Keratinocyte (primary cell): Measurements from ENCODE around the gene DPM2. TPM values are rescaled to one million over a fixed set of nuclear protein-coding genes. Genes with fewer than 3 reads are reported as not detected.

Experiments used
- DNase-seq: peaks from one replicate; pipeline ENCODE4 v3.0.0-alpha.2; 2011; ENCODE audit warnings: low read depth, missing footprints, low spot score
- FAIRE-seq: peaks from 2 replicates; lab custom pipeline; 2011; peaks lifted over from hg19 to GRCh38; lab: Jason Lieb, UNC
- H2AFZ ChIP-seq: 2 replicates; pipeline ENCODE4 v1.6.0; 2012; ENCODE audit warnings: low read length, control low read depth, inconsistent platforms; ENCODE audit not compliant: control insufficient read depth
- H3K27ac ChIP-seq: 2 replicates; pipeline ENCODE4 v1.5.1; 2011; ENCODE audit warnings: low read length; ENCODE audit not compliant: control insufficient read depth, insufficient read depth
- H3K27me3 ChIP-seq: 3 replicates; pipeline ENCODE4 v1.6.0; 2011; ENCODE audit warnings: low read length; ENCODE audit not compliant: control insufficient read depth, insufficient read depth; ENCODE audit errors: extremely low read depth
- H3K36me3 ChIP-seq, 2 experiments: 2 replicates in 1 of 2; 3 replicates in 1 of 2; pipeline ENCODE4 v1.5.1; 2011; ENCODE audit warnings: low read length in 2 of 2, mild to moderate bottlenecking in 1 of 2; ENCODE audit not compliant: control insufficient read depth in 2 of 2, insufficient read depth in 2 of 2; ENCODE audit errors: extremely low read depth in 1 of 2
- H3K4me1 ChIP-seq: 3 replicates; pipeline ENCODE4 v1.5.1; 2011; ENCODE audit warnings: low read length; ENCODE audit not compliant: control insufficient read depth, insufficient read depth; ENCODE audit errors: extremely low read depth
- H3K4me2 ChIP-seq: 3 replicates; pipeline ENCODE4 v1.6.0; 2011; ENCODE audit warnings: low read depth, low read length; ENCODE audit not compliant: control insufficient read depth, insufficient read depth; ENCODE audit errors: extremely low read depth
- H3K4me3 ChIP-seq, 3 experiments: fragments of 200-600 bp in 1 of 3; sonication (generic) in 1 of 3; 2 replicates in 2 of 3; 3 replicates in 1 of 3; pipeline ENCODE4 v1.5.1; 2011 to 2016; ENCODE audit warnings: low read length in 3 of 3, mild to moderate bottlenecking in 3 of 3, control low read depth in 2 of 3, inconsistent platforms in 1 of 3, low read depth in 1 of 3, mixed read lengths in 1 of 3, mixed run types in 1 of 3, moderate library complexity in 1 of 3; ENCODE audit not compliant: control insufficient read depth in 2 of 3, insufficient read depth in 2 of 3; ENCODE audit errors: extremely low read depth in 1 of 3
- H3K79me2 ChIP-seq: 2 replicates; pipeline ENCODE4 v1.6.0; 2012; ENCODE audit warnings: low read length; ENCODE audit not compliant: control insufficient read depth, insufficient read depth
- H3K9ac ChIP-seq: 3 replicates; pipeline ENCODE4 v1.6.0; 2011; ENCODE audit warnings: low read length; ENCODE audit not compliant: control insufficient read depth, insufficient read depth; ENCODE audit errors: extremely low read depth
- H3K9me1 ChIP-seq: 3 replicates; pipeline ENCODE4 v1.6.0; 2011; ENCODE audit warnings: low read length; ENCODE audit not compliant: control insufficient read depth, insufficient read depth; ENCODE audit errors: extremely low read depth
- H3K9me3 ChIP-seq: 2 replicates; pipeline ENCODE4 v1.5.1; 2012; ENCODE audit warnings: low read depth, low read length; ENCODE audit not compliant: control insufficient read depth
- H4K20me1 ChIP-seq: 3 replicates; pipeline ENCODE4 v1.6.0; 2011; ENCODE audit warnings: low read length; ENCODE audit not compliant: control insufficient read depth, insufficient read depth; ENCODE audit errors: extremely low read depth
- EZH2 ChIP-seq: IDR thresholded peaks from one replicate; pipeline ENCODE4 v1.6.1; 2012; ENCODE audit warnings: inconsistent platforms, mild to moderate bottlenecking, low read length, moderate library complexity
- dilution Hi-C: fragments of 300-500 bp; cut with MboI; formaldehyde crosslinking; loops from one replicate; pipeline ENCODE4 v1.7.0; 2020; ENCODE audit warnings: low sequenced_read_pairs; ENCODE audit not compliant: extremely low pct_ligation_motif_present
- polyA plus RNA-seq, 5 experiments: library from polyadenylated mRNA; depleted of rRNA in 3 of 5; stranded (reverse) in 3 of 5; stranded (forward) in 1 of 5; unstranded in 1 of 5; fragments of >200 nt; gene quantifications; 1 replicate in 1 of 5; 2 replicates in 3 of 5; 3 replicates in 1 of 5; pipeline versions ENCODE4 v1.2.1 to v1.2.3, GENCODE V29; 2011 to 2012; ENCODE audit warnings: missing spikeins in 2 of 5, low read depth in 1 of 5, low replicate concordance in 1 of 5
- TF ChIP-seq, protein P1 (sequence below), 3 experiments: IDR thresholded peaks in 1 of 3; conservative IDR thresholded peaks in 1 of 3; optimal IDR thresholded peaks in 1 of 3; 2 replicates in 2 of 3; 3 replicates in 1 of 3; pipeline versions ENCODE3 to v1.5.1; 2011; ENCODE audit warnings: low read length in 3 of 3, mild to moderate bottlenecking in 3 of 3, moderate library complexity in 2 of 3, control low read depth in 1 of 3, inconsistent platforms in 1 of 3; ENCODE audit not compliant: insufficient read depth in 2 of 3; ENCODE audit errors: extremely low read depth in 1 of 3

The DPM2 gene
- polyA plus RNA-seq, 1 donor (not counting 4 experiments of a cell fraction or from before 2014, with no cell fraction given): 31.1 TPM

DNA sequence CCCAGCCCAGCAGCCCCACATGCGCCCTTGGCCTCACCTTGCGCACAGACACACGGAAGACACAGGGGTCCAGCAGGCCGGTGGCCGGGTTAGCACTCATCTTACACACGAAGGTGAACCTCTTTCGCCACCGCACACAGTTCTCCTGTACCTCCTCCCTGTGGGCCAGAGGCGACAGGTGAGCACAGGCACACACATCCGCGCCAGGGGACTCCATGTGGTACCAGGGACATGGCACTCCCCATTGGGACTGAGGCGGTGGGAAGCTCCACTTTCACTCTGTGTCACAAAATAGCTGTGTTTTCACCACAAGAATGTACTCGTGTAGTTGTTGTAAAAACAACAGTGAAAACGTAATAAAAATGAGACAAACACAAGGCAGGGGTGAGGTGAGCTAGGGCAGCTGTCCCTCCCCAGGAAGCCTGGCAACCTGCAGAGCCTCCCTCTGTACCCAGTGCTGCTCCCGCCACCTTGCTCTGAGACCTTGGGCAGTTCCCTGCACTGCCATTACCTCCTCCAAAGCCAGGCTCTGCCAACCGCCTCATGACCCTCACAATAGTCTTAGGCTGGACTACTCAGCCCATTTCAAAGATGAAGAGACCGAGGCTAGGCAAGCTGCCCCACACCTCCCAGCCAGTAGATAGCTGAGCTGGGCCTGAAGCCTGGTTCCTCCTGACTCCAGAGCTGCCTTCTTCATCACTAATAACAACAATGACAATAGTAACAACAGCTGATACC lies 16.3 kb upstream of the DPM2 start:
- H3K79me2 ChIP-seq: peaks cover 2% of the 10 kb centered on the region

DNA sequence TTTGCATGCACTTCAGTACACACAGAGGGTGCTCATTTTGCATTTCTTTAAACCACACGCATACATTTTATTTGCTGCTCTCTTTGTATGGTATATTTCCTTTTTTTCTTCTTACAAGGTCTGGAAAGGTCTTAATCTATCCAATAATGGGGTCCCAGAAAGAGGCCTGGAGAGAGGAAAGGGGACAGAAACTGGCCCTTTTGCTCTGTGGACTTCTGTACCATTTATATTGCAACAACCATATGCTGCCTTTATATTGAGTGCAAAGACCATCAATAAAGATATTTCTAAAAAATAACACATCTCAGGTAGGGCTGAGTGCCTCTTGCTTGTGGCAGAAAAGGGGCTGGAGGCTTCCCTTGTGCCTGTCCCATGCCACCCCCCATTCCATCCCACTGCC lies 15.5 kb upstream of the DPM2 start:
- H3K4me2 ChIP-seq: no peak overlapping the region
- peaks cover 2% of the 10 kb centered on the region for H3K79me2 ChIP-seq
- H3K4me3 ChIP-seq: no peak overlapping the region
- H3K4me1 ChIP-seq: peaks cover 15% of the 10 kb centered on the region
- H3K9me3 ChIP-seq: no peaks in the 10 kb centered on the region
- DNase-seq (no peak), FAIRE-seq (no peak)
- no peak overlapping the region for H2AFZ ChIP-seq
- TF ChIP-seq, protein P1, sequence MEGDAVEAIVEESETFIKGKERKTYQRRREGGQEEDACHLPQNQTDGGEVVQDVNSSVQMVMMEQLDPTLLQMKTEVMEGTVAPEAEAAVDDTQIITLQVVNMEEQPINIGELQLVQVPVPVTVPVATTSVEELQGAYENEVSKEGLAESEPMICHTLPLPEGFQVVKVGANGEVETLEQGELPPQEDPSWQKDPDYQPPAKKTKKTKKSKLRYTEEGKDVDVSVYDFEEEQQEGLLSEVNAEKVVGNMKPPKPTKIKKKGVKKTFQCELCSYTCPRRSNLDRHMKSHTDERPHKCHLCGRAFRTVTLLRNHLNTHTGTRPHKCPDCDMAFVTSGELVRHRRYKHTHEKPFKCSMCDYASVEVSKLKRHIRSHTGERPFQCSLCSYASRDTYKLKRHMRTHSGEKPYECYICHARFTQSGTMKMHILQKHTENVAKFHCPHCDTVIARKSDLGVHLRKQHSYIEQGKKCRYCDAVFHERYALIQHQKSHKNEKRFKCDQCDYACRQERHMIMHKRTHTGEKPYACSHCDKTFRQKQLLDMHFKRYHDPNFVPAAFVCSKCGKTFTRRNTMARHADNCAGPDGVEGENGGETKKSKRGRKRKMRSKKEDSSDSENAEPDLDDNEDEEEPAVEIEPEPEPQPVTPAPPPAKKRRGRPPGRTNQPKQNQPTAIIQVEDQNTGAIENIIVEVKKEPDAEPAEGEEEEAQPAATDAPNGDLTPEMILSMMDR (optimal IDR thresholded peaks at IDR 0.05 in 1 of 3, IDR thresholded peaks at IDR 0.05 in 1 of 3, conservative IDR thresholded peaks at IDR 0.05 in 1 of 3; ENCODE audit: extremely low read depth in 1 of 3, insufficient read depth in 2 of 3, low read length in 3 of 3): no peak
- TF ChIP-seq EZH2: no peak
- no peaks in the 10 kb centered on the region for H4K20me1 ChIP-seq
- dilution Hi-C loops: no loop called here
- peaks cover 2% of the 10 kb centered on the region for H3K9me1 ChIP-seq
- no peaks in the 10 kb centered on the region for H3K27me3 ChIP-seq
- H3K36me3 ChIP-seq: no peaks in the 10 kb centered on the region
- no peak overlapping the region for H3K27ac ChIP-seq
- H3K9ac ChIP-seq: no peak overlapping the region

More for the DNA sequence above, 16.3 kb upstream of the DPM2 start:
- Histone ChIP-seq H3K27ac (no peak overlapping the region), H3K9ac (no peak overlapping the region), H3K9me3 (no peaks in the 10 kb centered on the region), H3K4me1 (peaks cover 15% of the 10 kb centered on the region), H3K4me3 (no peak overlapping the region), H3K9me1 (peaks cover 2% of the 10 kb centered on the region), H3K27me3 (no peaks in the 10 kb centered on the region), H3K36me3 (no peaks in the 10 kb centered on the region), H3K4me2 (no peak overlapping the region), H4K20me1 (no peaks in the 10 kb centered on the region), H2AFZ (no peak overlapping the region)
- dilution Hi-C loops: no loop called here
- FAIRE-seq (no peak), DNase-seq (no peak)
- TF ChIP-seq, protein P1 (optimal IDR thresholded peaks at IDR 0.05 in 1 of 3, IDR thresholded peaks at IDR 0.05 in 1 of 3, conservative IDR thresholded peaks at IDR 0.05 in 1 of 3; ENCODE audit: extremely low read depth in 1 of 3, insufficient read depth in 2 of 3, low read length in 3 of 3): no peak
- no peak for TF ChIP-seq EZH2
